Natural killer cell (primary cell): Measurements from ENCODE around the gene NONO. TPM values are rescaled to one million over a fixed set of nuclear protein-coding genes. Genes with fewer than 3 reads are reported as not detected.
A peak's percentile ranks its signal among the peaks of the same experiment; 100 is the strongest.

ENCODE experiments used
- ATAC-seq, 3 donors: fragments of 150-1000 bp in 2 of 3; fragments of 200-7000 bp in 1 of 3; cut with Tn5 transposase; 1 replicate in 1 of 3; 2 replicates in 2 of 3; pipeline ENCODE4 v1.10.0; 2021; ENCODE audit warnings: mild to moderate bottlenecking in 2 of 3, moderate library complexity in 2 of 3
- DNase-seq, 2 donors: peaks; one replicate each; pipeline versions ENCODE4 v3.0.0 to v3.0.0-alpha.2; 2013 to 2021; ENCODE audit warnings: mixed read lengths in 1 of 2
- H3K27ac ChIP-seq: one replicate; pipeline ENCODE4 v1.5.1; 2013; ENCODE audit warnings: mild to moderate bottlenecking, low read length
- H3K27me3 ChIP-seq: one replicate; pipeline ENCODE4 v1.6.1; 2013; ENCODE audit warnings: low read length; ENCODE audit not compliant: control insufficient read depth, insufficient read depth
- H3K36me3 ChIP-seq: one replicate; pipeline ENCODE4 v1.6.1; 2013; ENCODE audit warnings: low read length; ENCODE audit not compliant: control insufficient read depth, insufficient read depth
- H3K4me1 ChIP-seq: one replicate; pipeline ENCODE4 v1.6.1; 2013; ENCODE audit warnings: low read length; ENCODE audit not compliant: control insufficient read depth, insufficient read depth
- H3K4me3 ChIP-seq: one replicate; pipeline ENCODE4 v1.5.1; 2013; ENCODE audit warnings: low read length
- H3K9me3 ChIP-seq: one replicate; pipeline ENCODE4 v1.6.1; 2013; ENCODE audit warnings: low read length; ENCODE audit not compliant: control insufficient read depth, insufficient read depth
- H3K27ac Mint-ChIP-seq, 2 donors: one replicate each; pipeline ENCODE4 v1.8.0; 2022; ENCODE audit warnings: mild to moderate bottlenecking in 2 of 2, mixed read lengths in 2 of 2, moderate library complexity in 1 of 2
- H3K27me3 Mint-ChIP-seq, 2 donors: one replicate each; pipeline ENCODE4 v1.8.0; 2022; ENCODE audit warnings: low read depth in 2 of 2, mixed read lengths in 2 of 2
- H3K36me3 Mint-ChIP-seq: one replicate; pipeline ENCODE4 v1.8.0; 2022; ENCODE audit warnings: mixed read lengths
- H3K4me1 Mint-ChIP-seq, 2 donors: one replicate each; pipeline ENCODE4 v1.8.0; 2022; ENCODE audit warnings: mixed read lengths in 2 of 2
- H3K4me3 Mint-ChIP-seq: one replicate; pipeline ENCODE4 v1.8.0; 2022; ENCODE audit warnings: mild to moderate bottlenecking, moderate library complexity, mixed read lengths
- H3K9me3 Mint-ChIP-seq, 2 donors: one replicate each; pipeline ENCODE4 v1.8.0; 2022; ENCODE audit warnings: mixed read lengths in 2 of 2
- WGBS: methylation state at CpG from one replicate; pipeline ENCODE4 v1.1.7; 2013; ENCODE audit warnings: missing lambda C conversion rate; ENCODE audit not compliant: insufficient coverage; 5-methylcytosine and 5-hydroxymethylcytosine counted together
- intact Hi-C: fragments of 100-400 bp; cut with micrococcal nuclease; formaldehyde crosslinking; loops from one replicate; pipeline ENCODE4 v1.14.2; 2022
- total RNA-seq, 4 donors: library from RNA; stranded (reverse); fragments of 120-200 nt in 1 of 4; gene quantifications; one replicate each; pipeline versions ENCODE4 v1.2.3 to v1.2.4, GENCODE V29; 2013 to 2022
- TF ChIP-seq, protein P1 (sequence below): fragments of 200-600 bp; IDR thresholded peaks from one replicate; pipeline ENCODE4 v1.8.0; 2022; ENCODE audit warnings: antibody characterized with exemption

NONO gene
- total RNA-seq, 3 donors from 2014 or later (not counting 1 experiment from before 2014, with no cell fraction given) = 370 to 454 (median 439) TPM

DNA sequence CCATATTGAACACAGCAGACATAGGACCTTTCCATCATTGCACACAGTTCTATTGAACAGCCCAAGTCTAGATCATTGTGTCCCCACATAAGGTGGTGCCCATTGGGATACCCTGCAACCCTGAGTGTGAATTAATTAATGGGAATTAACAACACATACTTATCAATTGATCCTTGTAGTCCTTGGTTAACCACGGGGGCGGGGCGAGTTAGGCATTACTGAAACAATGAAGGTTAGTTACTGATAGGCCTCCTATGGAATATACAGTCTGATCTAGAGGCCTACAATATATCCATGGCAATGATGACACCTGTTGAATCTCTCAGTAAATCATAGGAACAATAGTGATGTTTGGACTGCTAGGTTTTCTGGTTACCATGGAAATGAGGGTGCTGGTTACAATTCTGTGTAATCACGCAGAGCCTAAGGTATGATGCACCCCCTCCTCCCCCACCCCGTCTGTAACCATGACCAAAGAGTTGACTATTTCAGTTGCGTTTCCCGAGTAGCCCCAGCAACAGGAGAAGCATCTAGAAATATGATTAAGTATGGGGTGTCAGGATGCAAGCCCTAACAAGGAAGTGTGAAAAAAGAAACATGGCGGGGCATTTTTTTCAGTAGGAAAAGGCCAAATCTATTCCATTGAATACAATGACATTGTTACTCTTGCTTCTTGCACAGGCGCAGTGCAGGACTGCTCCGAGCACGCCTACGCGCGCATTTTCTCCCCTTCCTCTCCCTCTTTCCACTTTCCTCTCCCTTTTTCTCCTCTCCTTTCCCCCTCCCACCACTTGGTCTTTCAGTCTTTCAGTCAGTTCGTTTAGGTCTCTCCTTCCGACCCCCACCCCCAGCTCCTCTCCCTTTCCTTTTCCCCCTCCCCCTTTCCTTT is 677 bp upstream of the NONO start:
- Mint-ChIP-seq H3K4me3 (peak overlapping the region; percentile 99), H3K36me3 (no peaks in the 10 kb centered on the region), H3K27me3 (peaks cover 7% of the 10 kb centered on the region in 2 donors), H3K4me1 (peaks cover 13 to 17% of the 10 kb centered on the region in 2 donors), H3K9me3 (no peaks in the 10 kb centered on the region), H3K27ac (peak overlapping the region; percentile 99 to 100)
- H3K9me3 ChIP-seq = no peaks in the 10 kb centered on the region
- DNase-seq (peak in 1 of 2 donors; percentile 72), ATAC-seq (peak; percentile 40 to 65 (median 48))
- TF ChIP-seq, protein P1, sequence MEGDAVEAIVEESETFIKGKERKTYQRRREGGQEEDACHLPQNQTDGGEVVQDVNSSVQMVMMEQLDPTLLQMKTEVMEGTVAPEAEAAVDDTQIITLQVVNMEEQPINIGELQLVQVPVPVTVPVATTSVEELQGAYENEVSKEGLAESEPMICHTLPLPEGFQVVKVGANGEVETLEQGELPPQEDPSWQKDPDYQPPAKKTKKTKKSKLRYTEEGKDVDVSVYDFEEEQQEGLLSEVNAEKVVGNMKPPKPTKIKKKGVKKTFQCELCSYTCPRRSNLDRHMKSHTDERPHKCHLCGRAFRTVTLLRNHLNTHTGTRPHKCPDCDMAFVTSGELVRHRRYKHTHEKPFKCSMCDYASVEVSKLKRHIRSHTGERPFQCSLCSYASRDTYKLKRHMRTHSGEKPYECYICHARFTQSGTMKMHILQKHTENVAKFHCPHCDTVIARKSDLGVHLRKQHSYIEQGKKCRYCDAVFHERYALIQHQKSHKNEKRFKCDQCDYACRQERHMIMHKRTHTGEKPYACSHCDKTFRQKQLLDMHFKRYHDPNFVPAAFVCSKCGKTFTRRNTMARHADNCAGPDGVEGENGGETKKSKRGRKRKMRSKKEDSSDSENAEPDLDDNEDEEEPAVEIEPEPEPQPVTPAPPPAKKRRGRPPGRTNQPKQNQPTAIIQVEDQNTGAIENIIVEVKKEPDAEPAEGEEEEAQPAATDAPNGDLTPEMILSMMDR = no peak
- peak overlapping the region; percentile 93 for H3K27ac ChIP-seq
- no peaks in the 10 kb centered on the region for H3K36me3 ChIP-seq
- intact Hi-C loops = loop anchor here (1.0 kb wide), 2 partner anchors 28 to 84 kb away; partner anchors contain the start of genes TAF1 and ZMYM3
- peak overlapping the region; percentile 69 for H3K4me3 ChIP-seq
- peaks cover 12% of the 10 kb centered on the region for H3K4me1 ChIP-seq
- H3K27me3 ChIP-seq = no peaks in the 10 kb centered on the region
- WGBS = 26% methylated on average over 12 of the region's 16 CpGs

DNA sequence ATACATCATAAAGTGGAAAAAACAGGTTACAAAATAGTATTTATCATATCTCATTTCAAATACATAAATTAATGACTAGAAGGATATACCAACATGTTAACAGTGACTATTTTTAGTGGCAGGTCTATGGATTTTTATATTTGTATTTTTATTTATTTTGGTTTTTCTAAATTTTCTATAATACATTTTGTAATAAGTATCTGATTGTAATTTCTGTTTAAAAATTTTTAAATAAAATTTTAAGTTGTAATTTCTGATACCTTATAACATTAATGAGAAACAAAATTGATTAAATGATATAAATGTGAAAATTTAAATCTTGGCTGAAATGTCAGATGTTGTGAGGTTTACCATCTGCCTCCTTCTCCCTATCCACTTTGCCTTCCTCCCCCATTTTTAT is 2.5 kb downstream of the NONO start:
- no peak for DNase-seq
- peak overlapping the region; percentile 99 to 100 for H3K27ac Mint-ChIP-seq
- H3K9me3 Mint-ChIP-seq = no peaks in the 10 kb centered on the region
- no peak for ATAC-seq
- Histone ChIP-seq H3K4me1 (peaks cover 17% of the 10 kb centered on the region), H3K27me3 (no peaks in the 10 kb centered on the region), H3K4me3 (no peak overlapping the region), H3K27ac (no peak overlapping the region), H3K9me3 (no peaks in the 10 kb centered on the region), H3K36me3 (peaks cover 4% of the 10 kb centered on the region)
- no peaks in the 10 kb centered on the region for H3K36me3 Mint-ChIP-seq
- H3K27me3 Mint-ChIP-seq = no peaks in the 10 kb centered on the region
- H3K4me1 Mint-ChIP-seq = peaks cover 20 to 24% of the 10 kb centered on the region in 2 donors
- peak overlapping the region; percentile 64 for H3K4me3 Mint-ChIP-seq
- TF ChIP-seq, protein P1 = no peak
- intact Hi-C loops = no loop called here

DNA sequence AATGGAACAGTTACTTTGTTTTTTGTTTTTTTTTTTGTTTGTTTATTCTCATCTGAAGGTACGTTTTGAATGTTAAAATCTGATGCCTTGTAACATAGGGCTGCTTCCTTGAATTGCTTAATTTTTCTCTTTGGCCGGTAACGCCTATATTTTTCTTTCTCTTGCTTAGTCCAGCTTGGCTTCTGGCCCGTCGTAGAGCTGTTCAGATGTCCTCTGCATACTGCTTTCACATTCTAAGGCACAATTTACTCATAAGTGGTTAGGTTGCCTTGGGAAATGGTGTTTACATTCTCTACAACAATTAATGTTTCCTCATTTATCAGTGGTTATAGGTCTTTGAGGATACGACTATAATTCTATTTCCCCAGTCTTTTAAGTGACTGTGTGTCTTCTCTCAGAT is 7.9 kb downstream of the NONO start:
- ATAC-seq = no peak
- WGBS = 78% methylated on average over 3 of the region's 6 CpGs
- no peaks in the 10 kb centered on the region for H3K9me3 Mint-ChIP-seq
- intact Hi-C loops = no loop called here
- peak overlapping the region in 1 of 2 donors; percentile 52 for H3K27ac Mint-ChIP-seq
- Histone ChIP-seq H3K36me3 (peaks cover 43% of the 10 kb centered on the region), H3K4me3 (no peak overlapping the region), H3K27ac (no peak overlapping the region), H3K4me1 (peaks cover 6% of the 10 kb centered on the region), H3K27me3 (no peaks in the 10 kb centered on the region), H3K9me3 (no peaks in the 10 kb centered on the region)
- peaks cover 7 to 17% of the 10 kb centered on the region in 2 donors for H3K4me1 Mint-ChIP-seq
- H3K4me3 Mint-ChIP-seq = no peak overlapping the region
- no peak for DNase-seq
- H3K27me3 Mint-ChIP-seq = no peaks in the 10 kb centered on the region
- H3K36me3 Mint-ChIP-seq = peaks cover 6% of the 10 kb centered on the region
- TF ChIP-seq, protein P1 = no peak
